ENCODE data around the gene CNTN4.
"Not testable (repeated sequence)": the region's sequence is repeated elsewhere in the genome, so short reads cannot be mapped to it uniquely, and the experiment has no call there.

The CNTN4 gene

DNA sequence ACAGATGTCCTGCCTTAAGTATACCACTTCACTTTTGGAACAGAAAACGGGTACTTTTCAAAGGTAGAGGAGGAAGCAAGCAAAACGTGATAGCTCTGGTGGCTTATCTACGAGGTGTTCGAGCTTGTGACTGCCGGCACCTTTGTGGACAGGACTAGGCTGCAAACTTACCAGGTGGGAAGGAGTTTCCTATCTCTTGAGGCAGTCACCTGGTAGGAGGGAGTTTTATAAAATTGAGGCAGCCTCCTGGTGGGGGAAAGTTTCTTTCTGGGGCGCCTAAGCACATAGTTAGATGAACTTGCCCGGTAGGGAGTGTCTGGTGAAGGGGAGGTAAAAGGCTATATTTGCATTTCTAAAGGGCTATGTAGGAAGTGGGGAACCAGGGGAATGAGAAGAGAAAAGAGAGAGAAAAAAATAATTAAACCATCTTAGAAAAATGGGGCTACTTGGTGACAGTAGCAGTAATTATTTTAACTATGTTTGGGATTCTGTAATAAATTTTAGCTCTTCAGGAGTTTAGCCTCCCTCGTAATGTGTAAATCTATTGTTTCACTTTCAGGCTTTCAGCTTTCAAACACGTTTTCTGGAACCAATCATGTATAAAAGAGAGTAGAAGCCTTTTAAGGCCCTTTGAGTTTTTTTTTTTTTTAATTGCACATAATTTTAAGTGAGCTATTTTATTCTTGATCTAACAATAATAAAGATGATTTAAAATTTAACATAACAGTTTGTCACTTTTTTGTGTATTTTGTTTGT lies 880.5 kb downstream of the CNTN4 start:
- no peak for DNase-seq (ENCODE audit: low read depth)

DNA sequence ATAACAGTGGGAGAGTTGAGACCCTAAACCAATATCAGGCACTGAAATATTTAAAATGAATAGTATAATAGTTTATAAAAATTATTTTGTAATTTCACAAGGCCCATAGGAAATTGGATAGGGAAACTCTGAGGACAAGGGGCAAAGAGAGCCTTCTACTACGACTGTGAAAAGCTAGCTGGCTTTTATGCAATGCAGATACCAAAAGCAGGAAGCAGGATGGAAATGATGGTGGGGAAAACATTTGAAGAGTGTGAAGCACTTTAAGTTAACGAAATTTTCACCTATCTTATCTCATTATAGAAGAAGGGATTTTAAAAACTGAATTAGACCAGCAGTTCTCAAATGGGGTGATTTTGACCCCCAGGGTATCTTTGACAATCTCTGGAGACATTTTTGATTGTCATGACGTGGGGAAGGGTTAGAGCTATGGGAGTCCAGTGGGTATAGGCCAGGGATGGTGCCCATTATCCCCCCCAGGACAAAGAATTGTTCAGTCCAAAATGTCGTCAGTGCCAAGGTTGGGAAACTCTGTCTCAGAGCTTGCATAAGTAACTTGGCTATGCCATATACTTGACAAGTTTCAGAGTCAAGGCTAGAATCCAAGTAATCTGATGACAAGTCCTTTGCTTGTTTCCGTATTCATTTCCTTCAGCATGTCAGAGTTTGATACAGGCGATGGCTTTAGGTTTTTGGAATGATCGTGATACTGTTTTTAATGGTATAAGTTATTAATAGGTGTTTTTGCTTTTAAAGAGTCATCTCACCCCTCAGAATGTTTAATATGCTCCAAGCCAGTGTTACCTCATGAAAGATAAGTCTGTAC lies 885.6 kb downstream of the CNTN4 start:
- no peak for DNase-seq (ENCODE audit: low read depth)

DNA sequence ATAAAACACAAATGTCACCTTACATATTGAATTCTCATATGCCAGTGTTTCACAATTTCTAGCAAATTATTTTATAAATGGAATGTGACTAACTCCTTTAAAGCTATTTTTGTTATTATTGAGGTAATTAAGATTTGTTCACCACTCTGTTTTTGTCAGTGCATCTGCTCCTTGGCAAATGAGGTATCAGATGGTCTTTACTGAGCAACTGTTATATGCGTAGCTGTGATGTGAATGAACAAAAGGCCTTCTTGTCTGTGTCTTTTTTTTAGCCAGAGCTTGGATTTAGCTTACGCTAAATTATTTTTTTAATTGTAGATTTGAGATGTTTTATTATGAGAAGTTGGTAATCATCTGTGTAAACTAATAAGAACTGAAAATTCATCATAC lies 886.2 kb downstream of the CNTN4 start:
- DNase-seq (ENCODE audit: low read depth): no peak

DNA sequence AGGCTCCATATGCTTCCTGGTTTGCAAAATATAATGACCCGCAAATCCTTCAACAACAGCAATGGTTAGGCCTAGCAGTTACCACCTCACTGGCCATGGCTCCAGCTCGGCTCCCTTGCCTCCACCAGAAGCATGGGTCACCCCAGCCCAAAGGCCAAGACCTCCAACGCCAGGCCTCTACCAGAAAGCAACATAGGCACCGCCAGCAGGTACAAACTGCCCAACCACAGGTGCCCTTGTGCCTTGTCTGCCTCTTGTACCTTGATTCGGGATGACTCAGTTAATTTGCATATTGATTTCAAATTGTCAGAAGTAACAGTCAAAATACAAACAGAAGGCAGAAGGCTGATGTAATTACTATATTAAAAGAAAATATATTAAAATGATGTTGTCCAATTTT lies 886.8 kb downstream of the CNTN4 start:
- no peak for DNase-seq (ENCODE audit: low read depth)

DNA sequence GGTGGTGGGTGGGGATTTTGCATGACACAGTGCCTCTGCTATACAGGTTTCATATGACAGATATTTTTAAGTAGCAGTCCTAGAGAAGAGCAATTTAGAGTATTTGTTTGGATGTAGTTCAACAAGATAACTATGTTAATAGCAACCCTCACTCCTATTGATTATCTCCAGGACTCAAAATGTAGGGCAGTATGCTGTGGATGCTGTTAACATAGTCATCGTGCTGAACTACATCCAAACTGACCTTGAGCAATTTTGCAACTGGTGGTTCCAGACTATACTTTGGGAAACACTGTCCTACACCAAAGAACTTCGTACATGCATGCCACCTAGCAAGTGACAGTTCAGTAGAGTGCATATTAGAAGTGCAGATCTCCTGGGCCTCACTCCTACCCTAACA lies 893.9 kb downstream of the CNTN4 start:
- DNase-seq (ENCODE audit: low read depth): no peak

DNA sequence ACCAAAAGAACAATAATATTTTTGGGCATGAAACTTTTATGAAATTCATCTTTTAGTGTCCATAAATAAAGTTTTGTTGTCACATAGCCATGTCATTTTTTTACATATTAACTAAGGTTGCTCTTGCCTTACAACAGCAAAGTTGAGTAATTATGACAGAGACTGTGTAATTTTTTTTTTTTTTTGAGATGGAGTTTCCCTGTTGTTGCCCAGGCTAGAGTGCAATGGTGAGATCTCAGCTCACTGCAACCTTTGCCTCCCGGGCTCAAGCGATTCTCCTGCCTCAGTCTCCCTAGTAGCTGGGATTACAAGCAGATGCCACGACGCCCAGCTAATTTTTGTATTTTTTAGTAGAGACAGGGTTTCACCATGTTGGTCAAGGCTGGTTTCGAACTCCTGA lies 894.5 kb downstream of the CNTN4 start:
- DNase-seq (ENCODE audit: low read depth): not testable (repeated sequence)

DNA sequence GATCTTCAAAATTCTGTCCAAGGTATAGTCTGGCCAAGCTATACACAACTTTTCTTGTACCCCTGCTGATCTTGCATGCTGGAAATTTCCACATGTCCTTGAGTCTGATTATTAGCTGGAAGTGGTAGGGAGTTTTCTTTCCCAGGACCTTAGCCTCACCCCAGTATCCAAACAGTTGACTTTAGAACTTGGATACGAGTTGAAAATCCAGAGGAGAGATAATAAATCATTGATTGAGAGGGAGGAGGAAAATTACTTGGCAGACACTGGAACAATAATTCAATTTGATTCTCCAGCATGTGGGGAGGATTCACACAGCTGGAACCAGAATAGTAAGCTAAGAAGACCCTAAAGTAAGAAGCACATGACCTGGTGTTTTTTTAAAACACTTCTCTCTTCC lies 895.1 kb downstream of the CNTN4 start:
- no peak for DNase-seq (ENCODE audit: low read depth)

DNA sequence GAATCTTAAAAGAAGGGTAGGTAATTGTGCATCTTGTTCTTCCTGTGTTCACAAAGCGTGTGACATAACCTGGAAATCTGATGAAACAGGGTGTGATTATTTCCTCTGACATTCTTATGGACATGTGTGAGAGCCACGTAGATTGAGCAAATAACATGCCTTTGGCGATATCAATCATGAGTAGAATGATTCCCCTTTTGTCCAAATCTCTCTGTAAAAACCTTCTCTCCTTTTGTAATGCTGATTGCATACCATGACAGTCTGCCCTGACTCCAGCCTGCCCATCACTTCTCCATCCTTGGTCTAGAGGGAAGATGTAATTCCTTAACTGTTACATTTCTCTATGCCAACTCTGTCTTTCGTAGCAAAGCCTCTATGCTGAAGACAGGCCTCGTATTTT lies 896.5 kb downstream of the CNTN4 start:
- no peak for DNase-seq (ENCODE audit: low read depth)

DNA sequence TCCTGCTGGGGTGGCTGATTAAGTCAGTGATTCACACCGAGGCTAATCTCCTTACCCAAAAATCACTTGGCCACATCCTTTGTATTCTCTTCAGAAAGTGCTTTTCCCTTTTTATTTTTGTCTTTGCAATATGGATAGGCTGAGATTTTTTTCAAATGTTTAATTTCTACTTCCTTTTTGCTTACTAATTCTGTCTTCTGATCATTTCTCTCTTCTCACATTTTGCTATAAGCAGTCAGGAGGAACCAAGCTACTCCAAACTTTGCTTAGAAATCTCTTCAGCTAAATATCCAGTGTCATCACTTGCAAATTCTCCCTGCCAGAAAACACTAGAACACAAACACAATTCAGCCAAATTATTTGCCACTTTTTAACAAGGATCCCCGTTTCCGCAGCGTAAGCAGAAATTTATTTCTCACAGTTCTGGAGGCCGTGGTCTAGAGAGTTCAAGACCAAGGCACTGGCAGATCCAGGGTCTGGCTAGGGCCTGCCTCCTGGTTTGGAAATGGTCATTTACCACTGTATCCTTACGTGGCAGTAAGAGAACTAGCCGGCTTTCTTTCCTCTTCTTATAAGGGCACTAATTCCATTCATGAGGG lies 906.6 kb downstream of the CNTN4 start:
- no peak for DNase-seq (ENCODE audit: low read depth)

DNA sequence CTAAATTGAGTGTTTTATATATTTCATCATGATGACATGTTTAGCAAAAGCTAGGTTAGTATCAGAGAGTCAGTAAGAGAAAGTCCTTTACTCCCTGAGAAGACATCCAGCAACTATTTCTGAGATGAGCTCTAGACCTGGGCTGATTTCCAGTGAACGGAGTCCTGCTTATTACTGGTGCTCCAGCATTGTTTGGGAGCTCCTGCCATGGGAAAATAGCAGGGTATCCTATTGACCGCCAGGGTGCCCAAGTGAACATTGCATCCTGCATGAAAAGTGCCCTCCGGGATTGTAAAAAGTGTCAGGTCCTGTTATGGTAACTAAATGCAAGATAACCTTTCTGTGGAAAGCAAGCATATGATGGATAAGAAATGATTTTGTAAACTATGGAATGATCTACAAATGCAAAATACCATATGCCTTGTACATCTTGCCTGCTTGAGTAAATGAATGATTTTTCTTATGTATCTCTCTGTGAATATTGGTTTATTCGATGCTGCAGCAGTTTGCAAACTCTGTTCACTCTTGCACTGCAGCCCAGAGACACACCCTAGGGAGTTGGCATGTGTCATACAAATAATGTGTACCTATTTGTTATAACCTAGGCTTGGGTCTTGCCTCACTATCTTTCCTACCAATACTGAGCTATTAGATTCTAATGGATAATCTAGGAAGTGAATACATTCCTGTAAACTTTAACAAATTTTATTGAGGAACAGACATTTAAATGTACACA lies 914.8 kb downstream of the CNTN4 start:
- no peak for DNase-seq (ENCODE audit: low read depth)

DNA sequence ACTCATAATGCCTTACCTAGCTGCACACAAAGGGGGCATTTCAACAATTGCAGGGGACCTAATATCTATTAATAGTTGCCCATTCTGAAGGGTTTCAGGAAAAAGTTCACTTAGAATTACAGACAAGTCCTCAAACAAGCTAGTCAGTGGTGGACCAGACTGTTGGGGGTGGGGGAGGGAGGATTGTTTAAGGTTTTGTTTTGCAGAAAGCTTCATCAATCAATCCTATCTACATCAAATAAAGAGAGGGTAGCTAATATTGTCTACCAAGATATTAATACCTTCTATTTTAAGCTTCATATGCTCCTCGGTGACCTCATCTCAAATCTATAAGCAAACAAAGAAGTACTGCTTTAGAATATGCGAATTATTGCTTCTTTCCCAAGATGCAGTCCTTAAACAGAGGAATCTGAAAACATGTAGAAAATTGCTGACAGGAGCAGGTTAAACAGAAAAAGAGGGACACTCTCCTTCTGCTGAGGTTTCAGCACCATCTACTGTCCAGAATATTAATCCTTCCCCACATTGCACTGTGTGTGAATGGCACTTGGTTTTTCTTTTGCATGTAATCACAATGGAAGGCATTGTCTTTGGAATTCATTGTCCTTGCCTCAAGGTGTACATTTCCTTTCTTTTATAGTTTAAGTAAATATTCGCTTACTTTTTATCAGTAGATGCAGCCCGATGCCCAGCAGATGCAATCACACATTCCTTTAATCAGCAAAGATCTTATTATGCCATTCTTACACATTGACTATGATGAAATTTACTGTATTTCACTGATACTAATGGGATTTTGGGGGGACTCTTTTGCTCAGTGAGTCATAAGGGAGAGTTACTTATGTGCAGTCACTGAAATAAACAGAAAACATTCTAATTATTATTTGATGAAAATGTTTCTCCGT lies 916.8 kb downstream of the CNTN4 start:
- DNase-seq (ENCODE audit: low read depth): no peak

DNA sequence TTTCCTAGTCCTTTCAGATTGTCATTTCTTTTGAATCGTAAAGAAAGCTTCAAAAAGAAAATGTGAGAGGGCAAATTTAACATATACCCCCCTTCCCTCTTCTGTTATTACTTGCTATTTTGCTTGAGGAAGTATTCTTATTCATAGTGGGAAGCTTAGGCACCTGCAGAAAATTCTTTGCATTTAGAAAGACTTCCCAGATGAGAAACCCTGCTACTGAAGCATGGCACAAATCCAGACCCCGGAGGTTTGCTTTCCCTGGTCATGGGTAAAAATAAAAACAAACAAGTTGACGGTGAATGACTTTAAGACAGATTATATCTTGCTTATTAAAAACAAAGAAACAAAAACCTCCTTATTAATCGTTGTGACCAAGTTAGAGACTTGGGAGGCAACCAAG lies 917.6 kb downstream of the CNTN4 start:
- DNase-seq (ENCODE audit: low read depth): no peak

DNA sequence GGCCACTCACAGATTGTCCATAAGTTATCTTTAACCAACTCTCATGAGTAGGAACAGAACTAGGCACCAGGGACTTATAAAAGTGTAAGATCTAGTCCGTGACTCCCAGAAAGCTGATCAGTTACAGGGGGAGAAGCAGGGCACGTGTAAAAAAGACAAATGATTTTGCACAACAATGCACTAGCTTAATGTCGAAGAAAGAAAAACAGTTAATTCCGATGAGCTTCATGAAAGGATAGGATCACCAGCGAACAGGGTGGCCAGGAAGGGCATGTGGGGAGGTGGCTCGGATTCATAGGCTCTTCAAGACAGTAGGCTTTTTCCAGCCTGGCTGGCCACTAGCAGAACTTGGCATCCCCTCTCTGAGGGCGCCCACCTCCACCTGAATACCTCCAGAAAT lies 921.5 kb downstream of the CNTN4 start:
- DNase-seq (ENCODE audit: low read depth): no peak

DNA sequence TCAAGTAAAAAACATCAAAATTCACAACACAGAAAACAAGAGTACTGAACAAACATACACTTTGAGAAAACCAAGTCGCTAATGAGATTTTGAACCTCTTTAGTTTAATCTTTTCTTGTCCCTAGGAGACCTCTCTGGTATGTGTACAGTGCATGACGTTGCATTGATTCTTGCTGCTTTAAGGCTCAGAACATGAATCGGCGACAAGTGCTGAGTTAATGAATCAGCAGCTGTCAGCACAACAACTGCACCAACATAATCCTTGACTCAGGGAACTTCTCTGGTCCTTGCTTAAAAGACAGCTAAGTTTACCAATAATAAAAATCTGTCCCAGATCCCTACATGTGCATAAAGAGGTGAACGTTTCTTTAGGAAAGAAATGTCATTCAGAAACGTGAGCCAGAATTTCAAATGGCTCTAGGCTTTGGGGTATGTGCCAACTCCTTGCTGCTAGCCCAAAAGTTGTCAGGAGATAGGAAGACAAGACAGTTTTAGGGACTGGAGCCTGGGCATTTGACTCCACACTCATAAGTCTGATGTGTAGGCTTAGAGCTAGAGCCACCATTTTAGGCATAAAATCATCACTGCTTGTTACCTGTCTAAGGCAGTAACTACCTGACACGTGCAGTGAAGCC lies 924.6 kb downstream of the CNTN4 start:
- no peak for DNase-seq (ENCODE audit: low read depth)

DNA sequence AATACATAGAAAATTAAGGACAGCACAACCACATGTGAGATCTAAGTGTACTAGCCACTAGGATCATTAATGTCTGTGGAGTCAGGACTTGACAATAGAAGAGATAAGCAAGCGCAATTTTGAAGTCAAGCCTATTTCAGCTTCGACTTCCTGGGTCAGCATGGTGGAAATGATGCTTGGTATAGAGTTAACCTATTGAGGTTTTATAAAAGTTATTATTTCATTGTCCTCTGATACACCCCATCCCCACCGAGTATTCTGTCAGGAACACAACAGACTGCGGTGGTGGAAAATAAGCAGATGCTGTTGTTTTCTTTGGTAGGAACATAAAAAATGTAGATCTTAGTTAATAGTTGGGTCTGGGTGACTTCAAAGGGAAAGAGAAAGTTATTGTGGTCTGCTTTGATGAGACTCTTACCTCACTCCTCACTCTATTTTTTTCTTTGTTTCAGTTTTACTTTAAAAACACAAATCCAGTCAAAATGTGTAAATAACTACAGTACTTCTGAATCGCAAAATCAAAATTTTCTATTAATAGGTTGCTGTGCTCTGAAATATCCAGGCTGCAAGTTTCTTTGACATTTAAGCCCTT lies 929.4 kb downstream of the CNTN4 start:
- DNase-seq (ENCODE audit: low read depth): no peak

DNA sequence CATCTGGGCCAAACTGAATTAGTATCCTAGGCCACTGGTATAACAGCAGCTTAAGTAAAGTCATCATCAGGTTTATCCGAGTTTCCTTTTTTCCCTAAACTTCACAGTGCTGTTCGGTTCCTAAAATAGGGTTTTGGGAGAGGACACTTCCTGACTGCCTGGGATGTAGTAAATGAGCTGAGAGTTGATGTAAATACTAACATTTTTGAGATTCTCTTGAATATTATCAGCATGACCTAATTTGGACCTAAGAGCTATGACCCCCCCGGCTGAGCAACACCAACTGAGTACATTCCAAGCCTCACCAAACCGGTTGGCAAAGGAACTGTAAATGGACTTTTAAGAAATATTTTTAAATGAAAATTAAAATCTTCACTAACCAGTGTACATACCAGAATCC lies 932.7 kb downstream of the CNTN4 start:
- DNase-seq (ENCODE audit: low read depth): no peak

DNA sequence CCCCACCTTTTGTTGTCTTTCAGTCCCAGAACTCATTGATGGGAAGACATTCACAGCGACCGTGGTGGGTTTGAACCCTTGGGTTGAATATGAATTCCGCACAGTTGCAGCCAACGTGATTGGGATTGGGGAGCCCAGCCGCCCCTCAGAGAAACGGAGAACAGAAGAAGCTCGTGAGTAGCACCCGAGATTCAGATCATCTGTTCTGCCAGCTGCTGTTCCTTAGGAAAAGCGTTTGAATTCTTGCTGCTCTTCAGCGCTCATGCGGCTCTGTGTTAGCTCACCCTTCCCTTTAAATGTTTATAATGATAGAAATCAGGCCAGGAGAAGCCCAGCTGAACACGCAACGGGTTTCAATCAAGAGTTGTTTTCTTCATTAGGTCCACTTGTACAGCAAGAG lies 938.5 kb downstream of the CNTN4 start:
- DNase-seq (ENCODE audit: low read depth): no peak

DNA sequence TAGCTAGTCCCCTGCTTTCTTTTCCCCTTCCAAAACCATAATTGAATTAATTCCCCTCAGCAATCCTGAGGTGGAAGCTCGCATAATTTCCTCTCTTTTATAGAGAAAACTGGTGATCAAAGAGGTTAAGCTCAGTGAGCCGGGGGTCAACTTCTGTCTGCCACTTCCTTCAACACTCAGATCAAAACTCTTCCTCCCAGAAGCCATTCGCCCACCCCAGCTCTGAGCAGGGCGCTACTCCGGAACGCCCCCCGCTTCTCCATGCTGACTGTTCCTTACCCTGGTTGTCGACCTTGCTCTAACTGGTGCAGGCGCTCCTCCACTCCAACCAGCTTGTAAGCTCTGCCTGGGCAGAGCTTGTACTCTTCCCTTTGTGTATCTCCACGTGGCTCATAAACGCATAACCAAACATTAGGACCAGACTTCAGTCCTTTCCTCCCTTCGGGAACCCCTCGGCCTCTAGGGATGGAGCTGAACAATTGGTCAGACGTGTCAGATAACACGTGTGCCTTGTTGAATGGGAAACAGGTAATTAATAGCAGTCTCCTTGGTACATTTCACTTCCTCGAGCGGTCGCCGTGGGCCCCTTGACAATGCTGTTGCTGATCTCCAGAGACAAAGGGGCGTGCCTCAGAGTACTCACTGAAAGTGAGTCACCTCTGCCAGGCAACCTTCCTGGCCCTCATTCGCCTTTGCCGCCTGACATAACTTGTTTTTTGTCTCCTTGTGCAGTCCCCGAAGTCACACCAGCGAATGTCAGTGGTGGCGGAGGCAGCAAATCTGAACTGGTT lies 939.7 kb downstream of the CNTN4 start:
- DNase-seq (ENCODE audit: low read depth): no peak

DNA sequence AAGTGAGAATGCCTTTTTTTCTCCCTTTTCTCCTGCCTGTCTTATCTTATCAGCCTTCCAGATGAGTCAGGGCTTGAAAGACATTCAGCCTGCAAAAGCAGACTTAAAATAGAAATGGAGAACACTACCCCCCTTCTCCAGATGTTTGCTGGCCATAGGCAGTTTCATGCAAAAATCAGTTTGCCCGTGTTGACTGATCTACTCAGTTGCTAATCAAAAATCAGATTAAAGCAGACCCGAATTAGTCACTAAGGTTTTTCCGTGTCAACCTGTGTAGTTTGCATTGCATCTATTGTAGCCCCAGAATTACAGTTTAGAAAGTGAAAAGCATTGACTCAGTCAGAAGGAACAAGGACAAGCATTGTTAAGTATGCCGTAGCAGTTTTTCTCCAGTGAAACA lies 955.3 kb downstream of the CNTN4 start:
- DNase-seq (ENCODE audit: low read depth): no peak

DNA sequence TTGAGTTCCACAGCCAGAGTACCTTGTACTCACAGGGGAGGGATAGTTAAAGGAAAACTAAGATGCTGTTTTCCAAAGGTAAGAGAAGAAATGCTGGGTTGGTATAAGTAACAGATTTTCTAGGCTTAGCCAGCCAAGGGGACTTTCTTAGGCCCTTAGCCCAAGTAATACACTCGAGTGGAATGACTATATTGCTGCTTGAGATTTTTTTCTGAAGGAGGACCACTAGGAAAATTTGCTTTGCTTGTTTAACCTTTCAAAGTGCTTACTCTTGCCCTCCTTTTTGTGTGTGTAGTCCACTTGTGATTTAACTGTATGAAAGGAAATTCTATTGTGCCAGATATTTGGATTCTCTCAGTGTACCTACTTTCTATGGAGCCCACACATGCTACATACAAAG lies 961.0 kb downstream of the CNTN4 start:
- no peak for DNase-seq (ENCODE audit: low read depth)
